ENCODE measurements around the gene RIMBP3B. TPM values are rescaled to one million over a fixed set of nuclear protein-coding genes. Genes with fewer than 3 reads are reported as not detected.
"Not testable (repeated sequence)": the region's sequence is repeated elsewhere in the genome, so short reads cannot be mapped to it uniquely, and the experiment has no call there.

The RIMBP3B gene
- total RNA-seq, 2 experiments from 2014 or later, result 0.05 to 0.09 TPM

DNA sequence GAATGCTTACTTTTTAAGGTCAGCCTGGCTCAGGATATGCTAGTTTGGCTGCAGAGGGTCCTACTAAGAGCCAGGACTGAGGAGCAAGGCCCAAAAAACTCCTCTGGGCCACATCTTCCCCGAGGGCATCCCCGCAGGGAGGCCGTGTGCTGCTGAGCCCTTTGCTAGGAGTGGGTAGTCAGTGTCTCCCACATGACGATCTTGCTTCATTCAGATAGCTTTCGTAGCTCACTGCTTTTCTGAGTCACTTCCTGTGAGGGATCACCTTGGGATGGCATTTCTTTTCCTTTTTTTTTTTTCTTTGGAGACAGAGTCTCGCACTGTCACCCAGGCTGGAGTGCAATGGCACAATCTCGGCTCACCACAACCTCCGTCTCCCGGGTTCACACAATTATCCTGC, 6.5 kb downstream of the RIMBP3B start:
- H3K4me1 Mint-ChIP-seq; CTCF ChIA-PET; H3K4me3 Mint-ChIP-seq; DNase-seq; H3K27me3 Mint-ChIP-seq; H3K9me3 Mint-ChIP-seq (ENCODE audit: low read depth); H3K27ac Mint-ChIP-seq; ATAC-seq; H3K36me3 Mint-ChIP-seq: not testable (repeated sequence)

- H3K4me1 Mint-ChIP-seq; H3K27me3 Mint-ChIP-seq; DNase-seq; H3K9me3 Mint-ChIP-seq (ENCODE audit: low read depth); H3K36me3 Mint-ChIP-seq; ATAC-seq; CTCF ChIA-PET; H3K4me3 Mint-ChIP-seq; H3K27ac Mint-ChIP-seq: not testable (repeated sequence)
Observed at GRCh38 chr22:21394613-21395012, 11.1 kb downstream of the RIMBP3B start.

DNA sequence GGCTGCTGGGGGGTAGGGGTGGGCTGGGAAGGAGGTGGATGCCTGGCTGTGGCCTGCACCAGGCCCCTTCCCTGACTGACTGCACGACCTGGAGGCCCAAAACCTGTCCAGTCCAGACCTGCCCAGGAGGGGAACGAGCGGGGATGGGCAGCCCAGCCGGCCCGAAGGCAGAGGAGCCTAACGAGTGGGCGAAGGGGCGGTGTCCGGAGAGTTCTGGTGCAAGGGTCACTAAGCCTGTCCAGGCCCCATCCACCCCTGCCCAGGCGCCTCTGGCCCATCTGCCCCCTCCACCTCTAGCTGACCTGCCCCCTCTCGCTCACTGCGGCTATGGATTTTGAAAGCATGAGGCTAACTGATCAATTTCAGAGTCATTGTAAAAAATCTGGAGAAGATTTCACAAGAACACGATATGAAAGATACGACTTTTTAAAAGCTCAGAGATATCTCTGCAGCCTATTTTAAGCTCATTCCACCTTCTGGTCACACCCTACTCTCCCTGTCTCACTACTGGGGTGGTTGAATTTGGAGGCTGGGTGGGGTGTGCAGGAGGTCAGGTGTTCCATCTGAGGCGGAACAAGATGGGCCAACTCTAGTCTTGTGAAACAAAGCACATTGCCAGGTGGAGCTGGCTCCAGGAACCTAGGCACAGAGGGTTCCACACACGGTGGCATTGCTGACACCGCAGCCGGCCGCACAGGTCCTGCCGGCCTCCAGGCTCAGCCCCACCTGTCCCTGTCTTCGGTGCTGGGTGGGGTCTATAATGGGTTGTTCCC, 17.8 kb downstream of the RIMBP3B start:
- H3K27me3 Mint-ChIP-seq; H3K4me3 Mint-ChIP-seq; DNase-seq; CTCF ChIA-PET; H3K4me1 Mint-ChIP-seq; ATAC-seq; H3K9me3 Mint-ChIP-seq (ENCODE audit: low read depth); H3K27ac Mint-ChIP-seq; H3K36me3 Mint-ChIP-seq: not testable (repeated sequence)

DNA sequence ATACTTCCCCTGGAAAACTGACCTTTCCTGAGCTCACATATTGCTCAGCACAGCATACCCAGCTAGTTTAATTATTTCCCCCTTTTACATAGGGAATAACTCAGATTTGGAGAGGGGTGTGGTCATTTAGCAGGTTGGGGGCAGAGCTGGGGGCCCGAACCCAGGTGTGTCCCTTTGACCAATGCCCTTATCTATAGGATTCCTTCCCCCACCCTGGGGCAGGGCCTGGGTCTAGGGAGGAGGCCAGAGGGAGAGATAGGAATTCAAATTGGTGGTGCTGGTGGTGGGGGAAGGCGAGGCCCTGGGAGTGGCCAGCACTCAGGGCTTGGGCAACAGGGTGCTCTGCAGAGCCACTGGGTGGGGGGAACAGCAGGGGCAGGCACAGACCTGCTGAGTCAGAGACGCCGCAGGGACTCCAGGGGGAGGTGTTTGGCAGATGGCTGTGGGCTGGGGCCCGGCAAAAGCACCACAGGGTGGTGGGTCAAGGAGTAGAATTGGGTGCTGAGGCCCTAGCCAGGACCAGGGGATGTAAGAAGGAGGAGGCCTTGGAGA, 19.3 kb downstream of the RIMBP3B start:
- H3K27me3 Mint-ChIP-seq; DNase-seq; ATAC-seq; H3K4me3 Mint-ChIP-seq; H3K36me3 Mint-ChIP-seq; H3K27ac Mint-ChIP-seq; CTCF ChIA-PET; H3K4me1 Mint-ChIP-seq; H3K9me3 Mint-ChIP-seq (ENCODE audit: low read depth): not testable (repeated sequence)

GRCh38 chr22:21407139-21407538, 23.6 kb downstream of the RIMBP3B start:
- H3K4me1 Mint-ChIP-seq; H3K4me3 Mint-ChIP-seq; H3K27ac Mint-ChIP-seq; DNase-seq; CTCF ChIA-PET; H3K9me3 Mint-ChIP-seq (ENCODE audit: low read depth); ATAC-seq; H3K27me3 Mint-ChIP-seq; H3K36me3 Mint-ChIP-seq: not testable (repeated sequence)

DNA sequence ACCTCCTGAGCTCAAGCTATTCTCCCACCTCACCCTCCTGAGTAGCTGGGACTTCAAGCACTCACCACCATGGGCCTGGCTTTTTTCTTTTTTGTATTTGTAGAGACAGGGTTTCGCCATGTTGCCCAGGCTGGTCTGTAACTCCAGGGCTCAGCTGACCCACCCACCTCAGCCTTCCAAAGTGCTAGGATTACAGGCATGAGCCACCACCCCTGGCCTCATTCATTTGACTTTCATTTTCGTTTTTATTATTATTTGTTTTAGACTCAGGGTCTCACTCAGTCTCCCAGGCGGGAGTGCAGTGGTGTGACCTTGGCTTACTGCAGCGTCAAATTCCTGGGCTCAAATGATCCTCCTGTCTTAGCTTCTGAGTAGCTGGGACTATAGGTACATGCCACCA, 24.2 kb downstream of the RIMBP3B start:
- H3K9me3 Mint-ChIP-seq (ENCODE audit: low read depth); H3K4me1 Mint-ChIP-seq; H3K36me3 Mint-ChIP-seq; DNase-seq; H3K4me3 Mint-ChIP-seq; CTCF ChIA-PET; H3K27me3 Mint-ChIP-seq; H3K27ac Mint-ChIP-seq; ATAC-seq: not testable (repeated sequence)

GRCh38 chr22:21416375-21416774, 32.8 kb downstream of the RIMBP3B start:
- DNase-seq; ATAC-seq; H3K4me3 Mint-ChIP-seq; H3K36me3 Mint-ChIP-seq; H3K4me1 Mint-ChIP-seq; H3K27ac Mint-ChIP-seq; CTCF ChIA-PET; H3K27me3 Mint-ChIP-seq; H3K9me3 Mint-ChIP-seq (ENCODE audit: low read depth): not testable (repeated sequence)

GRCh38 chr22:21417227-21417746, 33.7 kb downstream of the RIMBP3B start, which contains the start of gene HIC2:
Gene HIC2 (plus strand): TSS chr22:21417371. CDS start chr22:21442832, 25,461 bp downstream.
- H3K27me3 Mint-ChIP-seq; CTCF ChIA-PET; H3K36me3 Mint-ChIP-seq; H3K27ac Mint-ChIP-seq; DNase-seq; H3K9me3 Mint-ChIP-seq (ENCODE audit: low read depth); H3K4me1 Mint-ChIP-seq: not testable (repeated sequence)
- H3K4me3 Mint-ChIP-seq, result peak within 1 kb of the TSS; percentile 53
- ATAC-seq, result peak; percentile 95

DNA sequence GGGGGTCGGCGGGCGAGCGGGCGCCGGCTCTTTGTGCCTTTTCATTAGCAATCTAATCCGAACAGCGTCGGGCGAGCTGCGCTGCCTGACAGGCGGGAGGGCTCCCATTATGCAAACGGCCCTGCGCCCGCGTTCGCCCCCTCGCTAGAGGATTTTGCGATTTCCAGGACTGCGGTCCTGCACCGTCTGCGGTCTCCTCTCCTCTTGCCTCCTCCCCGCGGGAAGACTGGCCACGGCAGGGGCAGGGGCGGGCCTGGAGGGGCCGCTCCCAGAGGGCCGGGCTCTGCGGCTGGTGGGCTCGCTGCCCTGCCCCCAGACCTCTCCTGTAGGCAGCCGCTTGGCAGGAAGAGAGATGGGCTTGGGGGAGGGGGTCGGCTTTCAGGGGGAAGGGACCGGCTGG, 34.3 kb downstream of the RIMBP3B start:
- H3K27ac Mint-ChIP-seq; H3K9me3 Mint-ChIP-seq (ENCODE audit: low read depth); H3K36me3 Mint-ChIP-seq; CTCF ChIA-PET; H3K27me3 Mint-ChIP-seq; H3K4me1 Mint-ChIP-seq: not testable (repeated sequence)
- ATAC-seq, result peak; percentile 25
- peak; percentile 41 for DNase-seq
- H3K4me3 Mint-ChIP-seq, result peak overlapping the region; percentile 53

GRCh38 chr22:21418974-21419638, 35.6 kb downstream of the RIMBP3B start:
- H3K36me3 Mint-ChIP-seq; DNase-seq; H3K4me1 Mint-ChIP-seq; H3K4me3 Mint-ChIP-seq; ATAC-seq; CTCF ChIA-PET; H3K27me3 Mint-ChIP-seq; H3K27ac Mint-ChIP-seq; H3K9me3 Mint-ChIP-seq (ENCODE audit: low read depth): not testable (repeated sequence)

GRCh38 chr22:21420180-21420763, 36.7 kb downstream of the RIMBP3B start:
- H3K27ac Mint-ChIP-seq; H3K36me3 Mint-ChIP-seq; H3K4me3 Mint-ChIP-seq; H3K9me3 Mint-ChIP-seq (ENCODE audit: low read depth); DNase-seq; H3K27me3 Mint-ChIP-seq; CTCF ChIA-PET; H3K4me1 Mint-ChIP-seq: not testable (repeated sequence)
- peak; percentile 9 for ATAC-seq

DNA sequence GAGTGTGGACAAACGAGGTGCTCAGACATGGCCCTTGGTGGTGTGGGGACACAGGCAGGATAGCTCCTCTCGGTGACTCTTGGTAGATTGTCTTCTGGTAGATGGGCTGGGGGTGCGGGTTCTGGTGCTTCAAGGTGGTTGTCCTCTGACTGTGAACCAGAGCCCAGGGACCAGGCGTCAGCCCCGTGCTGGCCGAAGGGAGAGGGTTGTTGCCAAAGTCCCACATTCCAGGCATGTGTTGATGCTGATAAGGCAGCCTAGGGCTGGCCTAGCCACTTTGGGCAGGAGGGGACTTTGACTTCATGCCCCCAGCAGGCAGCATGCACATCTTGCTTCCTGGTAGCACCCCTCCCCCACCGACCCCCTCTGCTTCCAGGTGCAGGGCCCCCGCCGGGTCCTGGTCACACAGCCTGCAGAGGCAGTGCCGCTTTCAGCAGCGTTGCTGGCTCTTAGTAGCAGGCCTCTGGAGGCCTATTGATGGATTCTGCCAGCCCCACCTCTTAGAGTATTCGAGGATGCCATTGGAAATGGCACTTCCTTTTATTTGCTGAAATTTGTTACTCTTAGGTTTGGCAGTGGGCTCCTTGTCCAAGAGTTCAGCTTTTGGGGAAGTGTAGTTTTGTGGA, 40.6 kb downstream of the RIMBP3B start:
- DNase-seq; H3K36me3 Mint-ChIP-seq; H3K4me3 Mint-ChIP-seq; ATAC-seq; H3K27me3 Mint-ChIP-seq; H3K9me3 Mint-ChIP-seq (ENCODE audit: low read depth); H3K4me1 Mint-ChIP-seq; H3K27ac Mint-ChIP-seq; CTCF ChIA-PET: not testable (repeated sequence)

- H3K4me1 Mint-ChIP-seq; H3K36me3 Mint-ChIP-seq; H3K9me3 Mint-ChIP-seq (ENCODE audit: low read depth); H3K4me3 Mint-ChIP-seq; H3K27ac Mint-ChIP-seq; DNase-seq; CTCF ChIA-PET; H3K27me3 Mint-ChIP-seq: not testable (repeated sequence)
- ATAC-seq, result peak; percentile 36
Observed at GRCh38 chr22:21434378-21435233, 51.1 kb downstream of the RIMBP3B start.

Measured in activated CD8-positive, alpha-beta memory T cell treated with anti-CD3 and anti-CD28 coated beads, Interleukin-2, amount 10 ng/mL, durations not matched to agents 7 days and 5 days (primary cell).